DOHH2 (cell line): ENCODE data around the gene DGKZ.

Source experiments
- EZH2phosphoT487 ChIP-seq: fragments of 200-600 bp; sonication (generic); IDR thresholded peaks from 2 replicates; pipeline ENCODE4 v1.6.1; 2017; ENCODE audit warnings: borderline replicate concordance, mild to moderate bottlenecking, antibody characterized with exemption, low read length, moderate library complexity, mixed read lengths
- TF ChIP-seq, protein P1 (sequence below): fragments of 200-600 bp; sonication (generic); IDR thresholded peaks from one replicate; pipeline ENCODE4 v1.5.1; 2014; ENCODE audit warnings: antibody characterized with exemption, mild to moderate bottlenecking, low read depth, low read length; ENCODE audit not compliant: poor library complexity, severe bottlenecking

DNA sequence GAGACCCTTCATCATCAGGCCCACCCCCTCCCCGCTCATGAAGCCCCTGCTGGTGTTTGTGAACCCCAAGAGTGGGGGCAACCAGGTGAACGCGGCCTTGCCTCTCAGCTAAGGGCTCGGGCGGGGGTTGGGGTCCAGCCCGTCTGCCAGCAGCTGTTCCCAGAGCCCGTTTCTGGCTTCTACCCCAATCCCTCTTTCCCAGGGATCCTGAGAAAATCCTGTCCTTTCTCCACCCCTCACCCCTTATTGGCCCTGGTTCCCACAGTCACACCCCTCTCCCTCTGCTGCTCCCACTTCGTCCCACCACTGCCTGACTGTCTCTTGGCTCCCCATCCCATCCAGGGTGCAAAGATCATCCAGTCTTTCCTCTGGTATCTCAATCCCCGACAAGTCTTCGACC lies 24.8 kb downstream of the DGKZ start:
- TF ChIP-seq, protein P1, sequence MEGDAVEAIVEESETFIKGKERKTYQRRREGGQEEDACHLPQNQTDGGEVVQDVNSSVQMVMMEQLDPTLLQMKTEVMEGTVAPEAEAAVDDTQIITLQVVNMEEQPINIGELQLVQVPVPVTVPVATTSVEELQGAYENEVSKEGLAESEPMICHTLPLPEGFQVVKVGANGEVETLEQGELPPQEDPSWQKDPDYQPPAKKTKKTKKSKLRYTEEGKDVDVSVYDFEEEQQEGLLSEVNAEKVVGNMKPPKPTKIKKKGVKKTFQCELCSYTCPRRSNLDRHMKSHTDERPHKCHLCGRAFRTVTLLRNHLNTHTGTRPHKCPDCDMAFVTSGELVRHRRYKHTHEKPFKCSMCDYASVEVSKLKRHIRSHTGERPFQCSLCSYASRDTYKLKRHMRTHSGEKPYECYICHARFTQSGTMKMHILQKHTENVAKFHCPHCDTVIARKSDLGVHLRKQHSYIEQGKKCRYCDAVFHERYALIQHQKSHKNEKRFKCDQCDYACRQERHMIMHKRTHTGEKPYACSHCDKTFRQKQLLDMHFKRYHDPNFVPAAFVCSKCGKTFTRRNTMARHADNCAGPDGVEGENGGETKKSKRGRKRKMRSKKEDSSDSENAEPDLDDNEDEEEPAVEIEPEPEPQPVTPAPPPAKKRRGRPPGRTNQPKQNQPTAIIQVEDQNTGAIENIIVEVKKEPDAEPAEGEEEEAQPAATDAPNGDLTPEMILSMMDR, result no peak
- no peak for TF ChIP-seq EZH2phosphoT487
